Skeletal muscle satellite cell (primary cell): Measurements from ENCODE around the gene BCL2.
A peak's percentile ranks its signal among the peaks of the same experiment; 100 is the strongest.

ENCODE experiments used
- H3K27me3 ChIP-seq: 2 replicates; pipeline ENCODE4 v1.7.0; 2013; ENCODE audit warnings: low read length; ENCODE audit not compliant: control insufficient read depth, insufficient read depth
- H3K36me3 ChIP-seq: 2 replicates; pipeline ENCODE4 v1.7.0; 2013; ENCODE audit warnings: mild to moderate bottlenecking, control low read depth, low read length; ENCODE audit not compliant: insufficient read depth
- H3K4me1 ChIP-seq: 2 replicates; pipeline ENCODE4 v1.7.0; 2013; ENCODE audit warnings: low read length; ENCODE audit not compliant: control insufficient read depth, insufficient read depth
- H3K4me2 ChIP-seq: 2 replicates; pipeline ENCODE4 v1.7.0; 2013; ENCODE audit warnings: mild to moderate bottlenecking, low read length
- H3K4me3 ChIP-seq: 2 replicates; pipeline ENCODE4 v1.7.0; 2013; ENCODE audit warnings: low read length
- H3K9ac ChIP-seq: 2 replicates; pipeline ENCODE4 v1.7.0; 2013; ENCODE audit warnings: mild to moderate bottlenecking, low read depth, low read length, moderate library complexity
- H3K9me3 ChIP-seq: replicated peaks from 2 replicates; pipeline ENCODE4 v1.7.0; 2013; ENCODE audit warnings: mild to moderate bottlenecking, control low read depth, low read length

Gene BCL2

GRCh38 chr18:63322908-63323634, 3.5 kb upstream of the BCL2 start:
- H3K36me3 ChIP-seq = no peaks in the 10 kb centered on the region
- H3K4me2 ChIP-seq = no peak overlapping the region
- H3K27me3 ChIP-seq = peaks cover 11% of the 10 kb centered on the region
- peaks cover 16% of the 10 kb centered on the region for H3K4me1 ChIP-seq
- no peaks in the 10 kb centered on the region for H3K9me3 ChIP-seq
- H3K9ac ChIP-seq = no peak overlapping the region
- H3K4me3 ChIP-seq = no peak overlapping the region

DNA sequence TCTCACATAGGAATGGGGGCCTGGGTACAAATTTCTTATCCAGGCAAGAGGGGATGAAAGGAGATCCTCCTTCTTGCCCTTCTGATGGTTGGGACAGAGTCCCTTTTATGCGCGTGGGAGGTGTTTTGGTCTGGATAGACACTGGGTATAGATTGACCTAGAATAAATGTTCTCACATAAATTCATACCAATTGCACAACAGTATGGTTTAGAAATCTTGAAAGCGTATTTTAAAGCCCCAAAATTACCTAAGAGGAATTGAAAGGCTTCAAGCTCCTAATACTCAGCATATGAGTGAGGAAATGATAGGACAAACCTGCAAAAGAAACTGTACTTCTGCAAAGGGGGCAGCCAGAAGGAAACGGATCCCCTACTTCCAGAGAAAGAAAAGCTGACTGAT, 2.6 kb upstream of the BCL2 start:
- Histone ChIP-seq H3K4me1 (peaks cover 19% of the 10 kb centered on the region), H3K4me2 (no peak overlapping the region), H3K4me3 (no peak overlapping the region), H3K9ac (no peak overlapping the region), H3K36me3 (no peaks in the 10 kb centered on the region), H3K27me3 (peaks cover 20% of the 10 kb centered on the region), H3K9me3 (no peaks in the 10 kb centered on the region)

DNA sequence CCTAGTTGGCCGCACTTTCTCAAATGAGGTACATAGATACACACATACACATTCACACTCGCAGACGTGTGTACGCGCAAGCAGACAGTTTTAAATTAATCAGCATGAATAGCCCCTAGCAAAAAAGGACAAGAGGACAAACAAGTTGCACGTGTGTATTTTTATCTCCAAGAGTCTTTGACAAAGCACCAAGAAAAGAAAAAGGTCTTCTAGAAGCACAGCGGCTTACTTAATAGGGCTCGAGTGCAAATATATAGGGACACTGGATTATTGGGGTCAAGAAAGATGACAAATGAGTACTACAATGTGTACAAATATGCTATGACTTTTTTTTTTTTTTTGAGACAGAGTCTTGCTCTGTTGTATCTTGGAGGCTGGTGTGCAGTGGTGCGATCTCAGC, 1.7 kb upstream of the BCL2 start:
- H3K4me2 ChIP-seq = peak overlapping the region; percentile 70
- peaks cover 19% of the 10 kb centered on the region for H3K4me1 ChIP-seq
- no peaks in the 10 kb centered on the region for H3K9me3 ChIP-seq
- H3K36me3 ChIP-seq = no peaks in the 10 kb centered on the region
- H3K4me3 ChIP-seq = no peak overlapping the region
- no peak overlapping the region for H3K9ac ChIP-seq
- H3K27me3 ChIP-seq = peaks cover 20% of the 10 kb centered on the region

DNA sequence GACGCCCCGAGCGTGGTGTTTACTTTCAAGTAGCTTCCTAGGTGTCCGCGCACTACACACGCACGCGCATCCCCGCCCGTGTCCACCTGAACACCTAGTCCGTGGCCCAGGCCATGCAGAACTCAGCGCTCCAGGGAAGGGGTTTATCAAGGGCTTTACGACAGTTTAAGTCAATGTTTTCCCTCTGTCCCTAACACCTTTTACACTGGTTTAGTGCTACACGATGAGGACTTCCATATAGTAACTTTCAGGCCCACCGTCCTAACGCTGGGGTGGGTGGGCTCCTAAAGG, 1.4 kb upstream of the BCL2 start:
- peaks cover 20% of the 10 kb centered on the region for H3K27me3 ChIP-seq
- peak overlapping the region; percentile 64 for H3K9ac ChIP-seq
- H3K36me3 ChIP-seq = no peaks in the 10 kb centered on the region
- H3K4me3 ChIP-seq = peak overlapping the region; percentile 84
- H3K4me2 ChIP-seq = peak overlapping the region; percentile 70
- peaks cover 19% of the 10 kb centered on the region for H3K4me1 ChIP-seq
- no peaks in the 10 kb centered on the region for H3K9me3 ChIP-seq

DNA sequence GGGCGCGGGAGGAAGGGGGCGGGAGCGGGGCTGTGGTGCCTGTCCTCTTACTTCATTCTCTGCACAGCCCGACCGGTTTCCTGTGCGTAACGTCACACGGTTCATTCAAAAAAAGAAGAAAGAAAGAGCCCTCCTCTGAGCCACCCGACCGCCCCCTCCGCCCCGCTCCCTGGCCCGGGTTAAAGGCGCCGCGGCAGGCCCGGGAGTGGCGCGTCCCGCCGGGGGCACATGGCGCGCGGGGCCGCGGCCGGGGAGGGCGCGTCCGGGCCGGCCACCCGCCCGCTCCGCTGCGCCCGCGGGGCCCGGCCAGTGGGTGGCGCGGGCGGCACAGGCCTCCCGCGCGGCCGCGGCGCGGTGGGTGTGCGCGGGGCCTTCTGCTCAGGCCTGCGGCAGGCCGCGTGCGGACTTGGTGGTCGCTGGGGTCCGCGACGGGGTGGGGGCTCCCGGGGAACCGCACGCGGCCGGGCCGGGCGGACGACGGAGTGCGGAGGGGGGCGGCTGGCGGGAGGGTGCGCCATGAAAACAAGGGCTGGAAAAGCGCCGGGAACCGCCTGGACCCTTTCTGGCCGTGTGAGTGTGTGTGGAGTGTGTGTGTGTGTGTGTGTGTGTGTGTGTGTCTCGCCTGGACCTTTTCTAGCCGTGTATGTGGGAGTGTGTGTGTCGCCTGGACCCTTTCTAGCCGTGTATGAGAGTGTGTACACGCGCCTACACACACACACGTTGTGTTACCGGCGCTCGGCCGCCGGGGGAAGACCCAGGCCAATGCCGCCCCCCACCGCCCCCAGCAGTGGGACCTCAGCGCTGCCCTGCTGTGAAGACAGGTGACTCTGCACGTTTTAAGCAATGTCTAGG, 780 bp upstream of the BCL2 start:
- no peaks in the 10 kb centered on the region for H3K36me3 ChIP-seq
- H3K4me2 ChIP-seq = peak overlapping the region; percentile 70
- peak overlapping the region; percentile 64 for H3K9ac ChIP-seq
- H3K4me1 ChIP-seq = peaks cover 19% of the 10 kb centered on the region
- no peaks in the 10 kb centered on the region for H3K9me3 ChIP-seq
- peak overlapping the region; percentile 84 for H3K4me3 ChIP-seq
- peaks cover 20% of the 10 kb centered on the region for H3K27me3 ChIP-seq

DNA sequence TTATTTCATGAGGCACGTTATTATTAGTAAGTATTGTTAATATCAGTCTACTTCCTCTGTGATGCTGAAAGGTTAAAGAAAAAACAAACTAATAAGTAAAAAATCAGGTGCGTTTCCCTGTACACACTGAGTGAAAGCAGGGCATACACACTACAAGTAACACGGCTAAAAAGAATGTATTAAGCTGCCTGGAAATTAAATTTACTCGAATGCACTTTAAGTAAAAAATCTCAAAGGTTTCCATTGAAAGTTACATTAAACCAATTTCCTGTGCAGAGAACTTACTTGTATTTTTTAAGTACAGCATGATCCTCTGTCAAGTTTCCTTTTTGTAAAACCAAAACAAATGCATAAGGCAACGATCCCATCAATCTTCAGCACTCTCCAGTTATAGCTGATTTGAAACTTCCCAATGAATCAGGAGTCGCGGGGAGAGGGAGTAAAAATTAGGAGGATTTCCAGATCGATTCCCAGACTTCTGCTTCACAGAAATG, 633 bp downstream of the BCL2 start:
- H3K4me3 ChIP-seq = peak overlapping the region; percentile 84
- peaks cover 19% of the 10 kb centered on the region for H3K4me1 ChIP-seq

DNA sequence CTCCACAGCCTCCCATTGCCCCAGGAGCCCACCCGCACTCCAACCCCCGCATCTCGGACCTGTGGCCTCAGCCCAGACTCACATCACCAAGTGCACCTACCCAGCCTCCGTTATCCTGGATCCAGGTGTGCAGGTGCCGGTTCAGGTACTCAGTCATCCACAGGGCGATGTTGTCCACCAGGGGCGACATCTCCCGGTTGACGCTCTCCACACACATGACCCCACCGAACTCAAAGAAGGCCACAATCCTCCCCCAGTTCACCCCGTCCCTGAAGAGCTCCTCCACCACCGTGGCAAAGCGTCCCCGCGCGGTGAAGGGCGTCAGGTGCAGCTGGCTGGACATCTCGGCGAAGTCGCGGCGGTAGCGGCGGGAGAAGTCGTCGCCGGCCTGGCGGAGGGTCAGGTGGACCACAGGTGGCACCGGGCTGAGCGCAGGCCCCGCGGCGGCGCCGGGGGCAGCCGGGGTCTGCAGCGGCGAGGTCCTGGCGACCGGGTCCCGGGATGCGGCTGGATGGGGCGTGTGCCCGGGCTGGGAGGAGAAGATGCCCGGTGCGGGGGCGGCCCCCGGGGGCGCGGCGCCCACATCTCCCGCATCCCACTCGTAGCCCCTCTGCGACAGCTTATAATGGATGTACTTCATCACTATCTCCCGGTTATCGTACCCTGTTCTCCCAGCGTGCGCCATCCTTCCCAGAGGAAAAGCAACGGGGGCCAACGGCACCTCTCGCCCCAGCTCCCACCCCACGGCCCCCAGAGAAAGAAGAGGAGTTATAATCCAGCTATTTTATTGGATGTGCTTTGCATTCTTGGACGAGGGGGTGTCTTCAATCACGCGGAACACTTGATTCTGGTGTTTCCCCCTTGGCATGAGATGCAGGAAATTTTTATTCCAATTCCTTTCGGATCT, 1.3 kb downstream of the BCL2 start:
- Histone ChIP-seq H3K4me2 (peak overlapping the region; percentile 99), H3K9me3 (no peaks in the 10 kb centered on the region), H3K4me3 (peak overlapping the region; percentile 84), H3K36me3 (no peaks in the 10 kb centered on the region), H3K9ac (no peak overlapping the region), H3K4me1 (peaks cover 19% of the 10 kb centered on the region), H3K27me3 (peaks cover 24% of the 10 kb centered on the region)

More for the DNA sequence above, 633 bp downstream of the BCL2 start:
- peak overlapping the region; percentile 53 for H3K9ac ChIP-seq
- H3K9me3 ChIP-seq = no peaks in the 10 kb centered on the region
- peak overlapping the region; percentile 99 for H3K4me2 ChIP-seq
- H3K27me3 ChIP-seq = peaks cover 24% of the 10 kb centered on the region
- H3K36me3 ChIP-seq = no peaks in the 10 kb centered on the region

DNA sequence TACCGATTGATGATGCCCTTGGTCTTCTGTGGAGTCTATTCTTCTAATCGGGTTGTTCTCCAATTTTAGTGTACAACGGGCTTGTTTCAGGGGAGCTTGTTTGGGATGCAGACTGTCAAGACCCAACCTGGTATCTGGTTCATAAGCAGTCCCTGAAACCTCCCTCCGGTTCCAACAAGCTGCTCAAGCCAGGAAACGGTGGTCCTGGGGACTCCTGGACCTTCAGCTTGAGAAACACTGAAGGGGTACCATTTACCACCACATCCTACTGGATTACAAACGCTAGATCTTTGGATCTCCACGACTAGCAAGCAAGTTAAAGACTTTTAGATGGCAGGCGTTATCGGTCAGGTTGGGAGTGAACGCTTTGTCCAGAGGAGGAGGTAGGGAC, 2.0 kb downstream of the BCL2 start:
- Histone ChIP-seq H3K27me3 (peaks cover 24% of the 10 kb centered on the region), H3K9me3 (no peaks in the 10 kb centered on the region), H3K9ac (no peak overlapping the region), H3K4me3 (peak overlapping the region; percentile 84), H3K4me2 (peak overlapping the region; percentile 99), H3K4me1 (peaks cover 15% of the 10 kb centered on the region), H3K36me3 (no peaks in the 10 kb centered on the region)

- Histone ChIP-seq H3K27me3 (peaks cover 24% of the 10 kb centered on the region), H3K4me1 (peaks cover 15% of the 10 kb centered on the region), H3K4me3 (no peak overlapping the region), H3K9ac (no peak overlapping the region), H3K36me3 (no peaks in the 10 kb centered on the region), H3K4me2 (no peak overlapping the region), H3K9me3 (no peaks in the 10 kb centered on the region)
These were observed 2.7 kb downstream of the BCL2 start for GRCh38 chr18:63316612-63317555.

DNA sequence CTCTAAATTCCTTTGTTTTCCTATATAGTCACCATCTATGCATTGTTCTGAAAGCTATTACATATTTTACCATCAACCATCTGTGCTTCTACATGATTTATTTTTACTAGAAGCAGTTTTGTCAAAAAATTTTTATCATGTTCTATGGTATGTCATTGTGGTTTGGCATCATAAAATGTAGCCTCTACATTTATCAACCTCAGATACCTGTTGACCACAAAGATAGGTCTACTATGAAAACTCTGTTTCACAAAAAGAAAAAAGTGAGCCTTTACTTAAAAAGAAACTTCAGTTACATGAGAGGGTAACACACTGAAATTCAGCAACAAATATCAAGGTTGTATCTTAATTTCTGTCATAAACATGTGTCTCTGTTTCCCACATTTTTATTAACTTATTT, 3.7 kb downstream of the BCL2 start:
- H3K9ac ChIP-seq = no peak overlapping the region
- H3K9me3 ChIP-seq = no peaks in the 10 kb centered on the region
- H3K36me3 ChIP-seq = no peaks in the 10 kb centered on the region
- H3K4me2 ChIP-seq = no peak overlapping the region
- H3K4me3 ChIP-seq = no peak overlapping the region
- H3K4me1 ChIP-seq = peaks cover 15% of the 10 kb centered on the region
- peaks cover 24% of the 10 kb centered on the region for H3K27me3 ChIP-seq
